GM12878 (cell line): ENCODE data around the gene PDIA5. TPM values are rescaled to one million over a fixed set of nuclear protein-coding genes. Genes with fewer than 3 reads are reported as not detected.
A peak's percentile ranks its signal among the peaks of the same experiment; 100 is the strongest.

Experiments used
- ATAC-seq: fragments of 200-7000 bp; cut with Tn5 transposase; 3 replicates; pipeline ENCODE4 v1.9.1; 2020; ENCODE audit warnings: mild to moderate bottlenecking, moderate library complexity
- BruUV-seq: library from RNA; stranded (reverse); fragments of 400-500 nt; replicated peaks from 2 replicates; lab custom pipeline; 2021; lab: Mats Ljungman, UMichigan
- CTCF ChIA-PET: fragments of 300-600 bp; sonication (Branson Sonifier 250); formaldehyde crosslinking; extraction: SDS; loops from one replicate; lab custom pipeline; 2021; ENCODE audit warnings: inconsistent platforms; lab: Yijun Ruan, JAX
- POLR2A ChIA-PET: fragments of 350-600 bp; formaldehyde crosslinking; extraction: SDS; loops from one replicate; lab custom pipeline; 2021; ENCODE audit warnings: inconsistent platforms; lab: Charles Lee
- RAD21 ChIA-PET: fragments of 300-600 bp; sonication (Branson Sonifier 250); formaldehyde crosslinking; loops from one replicate; lab custom pipeline; 2023; ENCODE audit warnings: antibody characterized with exemption; ENCODE audit not compliant: unreplicated experiment; lab: Charles Lee
- SMC1A ChIA-PET: fragments of 300-600 bp; sonication (Branson Sonifier 250); formaldehyde crosslinking; loops from one replicate; lab custom pipeline; 2023; ENCODE audit not compliant: unreplicated experiment, uncharacterized antibody; lab: Charles Lee
- DNase-seq: peaks from one replicate; pipeline ENCODE4 v3.0.0-alpha.2; 2011; ENCODE audit warnings: low read depth, low spot score
- FAIRE-seq: peaks from 3 replicates; lab custom pipeline; 2011; peaks lifted over from hg19 to GRCh38; lab: Jason Lieb, UNC
- H2AFZ ChIP-seq: 2 replicates; pipeline ENCODE4 v1.6.0; 2011; ENCODE audit warnings: low read depth, low read length, control low read depth; ENCODE audit not compliant: control insufficient read depth
- H3K27ac ChIP-seq: 2 replicates; pipeline ENCODE4 v1.5.1; 2011; ENCODE audit warnings: control low read depth; ENCODE audit not compliant: control insufficient read depth, insufficient read depth
- H3K27me3 ChIP-seq, 2 experiments: replicated peaks in 1 of 2; 2 replicates each; pipeline versions ENCODE4 v1.6.0 to v1.6.1; 2011; ENCODE audit warnings: low read length in 1 of 2; ENCODE audit not compliant: control insufficient read depth in 2 of 2, insufficient read depth in 2 of 2
- H3K36me3 ChIP-seq, 2 experiments: 2 replicates each; pipeline ENCODE4 v1.5.1; 2011; ENCODE audit warnings: low read length in 1 of 2; ENCODE audit not compliant: control insufficient read depth in 2 of 2, insufficient read depth in 2 of 2
- H3K4me1 ChIP-seq: 2 replicates; pipeline ENCODE4 v1.6.1; 2011; ENCODE audit warnings: mild to moderate bottlenecking, low read length, moderate library complexity, mixed read lengths; ENCODE audit not compliant: control insufficient read depth, insufficient read depth
- H3K4me2 ChIP-seq: 2 replicates; pipeline ENCODE4 v1.6.0; 2011; ENCODE audit warnings: control low read depth; ENCODE audit not compliant: control insufficient read depth, insufficient read depth
- H3K4me3 ChIP-seq: fragments of 200-600 bp; sonication (generic); 2 replicates; pipeline ENCODE4 v1.5.1; 2016
- H3K79me2 ChIP-seq: 2 replicates; pipeline ENCODE4 v1.6.0; 2011; ENCODE audit warnings: low read length; ENCODE audit not compliant: control insufficient read depth, insufficient read depth
- H3K9ac ChIP-seq: 2 replicates; pipeline ENCODE4 v1.8.0; 2011; ENCODE audit warnings: low read length, control low read depth, mixed read lengths; ENCODE audit not compliant: control insufficient read depth, insufficient read depth
- H3K9me3 ChIP-seq: replicated peaks from 3 replicates; pipeline ENCODE4 v1.5.1; 2011; ENCODE audit warnings: mild to moderate bottlenecking, low read length; ENCODE audit not compliant: control insufficient read depth, insufficient read depth
- H4K20me1 ChIP-seq: 2 replicates; pipeline ENCODE4 v1.6.0; 2011; ENCODE audit not compliant: control insufficient read depth, insufficient read depth
- CBX5 ChIP-seq: sonication (generic); IDR thresholded peaks from 2 replicates; pipeline ENCODE4 v1.6.1; 2016; ENCODE audit warnings: low read depth, moderate library complexity, mild to moderate bottlenecking, inconsistent platforms
- EZH2 ChIP-seq: IDR thresholded peaks from 2 replicates; pipeline ENCODE4 v1.6.1; 2012; ENCODE audit warnings: low read depth, mild to moderate bottlenecking, control low read depth, inconsistent platforms, low read length, borderline replicate concordance; ENCODE audit not compliant: control insufficient read depth
- KDM1A ChIP-seq: fragments of 200-600 bp; sonication (generic); IDR thresholded peaks from 2 replicates; pipeline ENCODE4 v1.6.1; 2016; ENCODE audit warnings: borderline replicate concordance
- MAX ChIP-seq: IDR thresholded peaks from 2 replicates; pipeline ENCODE4 v1.6.1; 2012; ENCODE audit warnings: low read depth, low read length, improper control_type of control experiment
- PAX5 ChIP-seq: IDR thresholded peaks from 2 replicates; pipeline ENCODE4 v1.6.1; 2011; ENCODE audit warnings: low read depth, low read length, borderline replicate concordance
- RAD21 ChIP-seq: IDR thresholded peaks from 2 replicates; pipeline ENCODE4 v1.6.1; 2011; ENCODE audit warnings: mild to moderate bottlenecking, low read depth, low read length, moderate library complexity; ENCODE audit not compliant: insufficient read depth
- SUZ12 ChIP-seq: fragments of 200-600 bp; sonication (generic); IDR thresholded peaks from one replicate; pipeline ENCODE4 v1.6.1; 2018; ENCODE audit warnings: antibody characterized with exemption, mild to moderate bottlenecking; ENCODE audit not compliant: unreplicated experiment
- YY1 ChIP-seq: IDR thresholded peaks from 2 replicates; pipeline ENCODE4 v1.6.1; 2011; ENCODE audit warnings: low read depth, mild to moderate bottlenecking, low read length
- WGBS: methylation state at CpG from one replicate; pipeline ENCODE4 v1.1.6; 2016; ENCODE audit warnings: low lambda C conversion rate; ENCODE audit not compliant: insufficient replicate concordance, insufficient coverage; ENCODE audit errors: missing lambda C conversion rate; 5-methylcytosine and 5-hydroxymethylcytosine counted together
- in situ Hi-C: fragments of 300-500 bp; cut with MboI; formaldehyde crosslinking; loops from 9 replicates; pipeline ENCODE4 v1.14.3; 2018; ENCODE audit warnings: mixed read lengths
- intact Hi-C: fragments of 100-400 bp; cut with micrococcal nuclease; formaldehyde crosslinking; loops from one replicate; pipeline ENCODE4 v1.14.2; 2022; ENCODE audit not compliant: unreplicated experiment
- polyA plus RNA-seq, 11 experiments: library from polyadenylated mRNA; depleted of rRNA in 4 of 11; unstranded in 6 of 11; stranded (reverse) in 5 of 11; fragments of >200 nt; fragmentation: Nextera tagmentation in 4 of 11; fragmentation: Illumina TruSeq in 1 of 11; extraction: Ambion mirVana in 4 of 11; extraction: Trizol in 1 of 11; gene quantifications; 1 replicate in 1 of 11; 2 replicates in 10 of 11; pipeline versions ENCODE4 v1.2.1 to v1.2.3, GENCODE V29; 2011 to 2016; ENCODE audit warnings: inconsistent platforms in 2 of 11, missing spikeins in 2 of 11, low read depth in 1 of 11
- total RNA-seq, 4 experiments: library from RNA; depleted of rRNA in 3 of 4; stranded (reverse); fragments of >200 nt in 3 of 4; fragmentation: Illumina TruSeq in 1 of 4; extraction: Trizol in 1 of 4; gene quantifications; 2 replicates each; pipeline versions ENCODE4 v1.2.1 to v1.2.3, GENCODE V29; 2013 to 2021

Gene PDIA5
- total and polyA plus RNA-seq, 10 of the 15 experiments (the other 5 are each of a cell fraction or from before 2014, with no cell fraction given) = 4.1 to 24.8 (median 19.2) TPM

- H3K4me1 ChIP-seq = peaks cover 6% of the 10 kb centered on the region
- DNase-seq = no peak
- no peaks in the 10 kb centered on the region for H3K79me2 ChIP-seq
- CTCF ChIA-PET = interaction anchor here (1.5 kb wide), 1 partner anchor 271 kb away, joined by 4 read pairs; no protein-coding TSS in a partner anchor
- no peak overlapping the region for H3K27ac ChIP-seq
- RAD21 ChIA-PET = no interaction called here
- no TSS peak for BruUV-seq
- H2AFZ ChIP-seq = no peak overlapping the region
- intact Hi-C loops (loop anchor here (5.0 to 10.0 kb wide), 2 partner anchors 464 to 631 kb away; partner anchors contain the start of genes DTX3L and PARP9), in situ Hi-C loops (no loop called here)
- SMC1A ChIA-PET = no interaction called here
- no peak overlapping the region for H3K4me3 ChIP-seq
- POLR2A ChIA-PET = no interaction called here
- H3K9ac ChIP-seq = no peak overlapping the region
- no peak overlapping the region; the same call in 1 of the 2 replicates for H3K4me2 ChIP-seq
- TF ChIP-seq KDM1A (no peak), PAX5 (no peak), SUZ12 (no peak), YY1 (no peak), EZH2 (peak; percentile 54; the same call in 1 of the 2 replicates), RAD21 (no peak), CBX5 (no peak), MAX (no peak)
- no peaks in the 10 kb centered on the region for H3K36me3 ChIP-seq
- H3K27me3 ChIP-seq = peaks cover 18 to 36% of the 10 kb centered on the region in 2 experiments
- H4K20me1 ChIP-seq = no peaks in the 10 kb centered on the region; the same call in 1 of the 2 replicates
- no peaks in the 10 kb centered on the region for H3K9me3 ChIP-seq
- no peak for ATAC-seq
- FAIRE-seq = no peak
- 33% methylated on average over 22 of the region's 33 CpGs for WGBS
These were observed 40.9 kb upstream of the PDIA5 start for GRCh38 chr3:123025642-123026521.
